Ascending aorta (tissue), 2 donors: ENCODE measurements around the gene EFEMP1. TPM values are rescaled to one million over a fixed set of nuclear protein-coding genes. Genes with fewer than 3 reads are reported as not detected.

Source experiments
- DNase-seq, 2 donors: peaks; one replicate each; pipeline ENCODE4 v3.0.0-alpha.2; 2019; ENCODE audit warnings: low spot score in 2 of 2
- H3K27ac ChIP-seq, 2 donors: fragments of 200-600 bp; sonication (generic); one replicate each; pipeline ENCODE4 v1.5.1; 2016 to 2017; ENCODE audit warnings: mild to moderate bottlenecking in 1 of 2
- H3K27me3 ChIP-seq: fragments of 200-600 bp; sonication (generic); one replicate; pipeline ENCODE4 v1.5.1; 2017
- H3K36me3 ChIP-seq, 2 donors: fragments of 200-600 bp; sonication (generic); one replicate each; pipeline ENCODE4 v1.5.1; 2016
- H3K4me1 ChIP-seq, 2 donors: fragments of 200-600 bp; sonication (generic); one replicate each; pipeline ENCODE4 v1.5.1; 2016 to 2017; ENCODE audit warnings: mild to moderate bottlenecking in 1 of 2
- H3K4me3 ChIP-seq, 2 donors: fragments of 200-600 bp; sonication (generic); one replicate each; pipeline ENCODE4 v1.5.1; 2016 to 2017; ENCODE audit warnings: mild to moderate bottlenecking in 1 of 2
- H3K9me3 ChIP-seq, 2 donors: fragments of 200-600 bp; sonication (generic); one replicate each; pipeline ENCODE4 v1.5.1; 2016
- intact Hi-C: fragments of 100-400 bp; cut with DNase I; formaldehyde crosslinking; loops from one replicate; pipeline ENCODE4 v1.15.1; 2023
- total RNA-seq: library from RNA; depleted of rRNA; stranded (reverse); fragments of >200 nt; gene quantifications from one replicate; pipeline ENCODE4 v1.1.0, GENCODE V29; 2016
- TF ChIP-seq, protein P1 (sequence below), 3 experiments: fragments of 200-600 bp in 2 of 3; fragments of 450-650 bp in 1 of 3; sonication (generic) in 2 of 3; IDR thresholded peaks; one replicate each; pipeline ENCODE4 v1.5.1; 2016 to 2019; ENCODE audit warnings: antibody characterized with exemption in 3 of 3, mild to moderate bottlenecking in 1 of 3, moderate library complexity in 1 of 3

EFEMP1 gene
- total RNA-seq, 1 donor from 2014 or later = 1,320 TPM

DNA sequence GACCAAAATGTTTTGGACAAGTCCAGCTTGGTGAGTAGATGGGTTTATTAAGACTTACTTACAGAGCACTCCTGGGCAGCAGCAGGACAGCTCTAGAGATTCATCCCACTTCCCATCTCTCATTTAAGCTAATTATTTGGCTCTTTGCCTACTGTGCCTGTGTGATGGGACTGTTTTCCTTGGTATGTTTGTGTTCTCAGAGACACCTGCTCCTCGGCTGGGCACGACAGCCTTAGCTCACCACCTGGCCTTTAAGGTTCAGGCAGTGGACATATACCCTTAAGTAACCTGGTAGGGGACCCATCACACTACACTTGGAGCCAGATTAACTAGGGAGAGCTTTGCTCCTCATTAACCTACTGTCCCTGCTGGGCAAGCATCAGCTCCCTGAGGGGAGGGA lies 41.7 kb upstream of the EFEMP1 start:
- H3K27ac ChIP-seq = peak overlapping the region; percentile 72 to 74
- TF ChIP-seq, protein P1, sequence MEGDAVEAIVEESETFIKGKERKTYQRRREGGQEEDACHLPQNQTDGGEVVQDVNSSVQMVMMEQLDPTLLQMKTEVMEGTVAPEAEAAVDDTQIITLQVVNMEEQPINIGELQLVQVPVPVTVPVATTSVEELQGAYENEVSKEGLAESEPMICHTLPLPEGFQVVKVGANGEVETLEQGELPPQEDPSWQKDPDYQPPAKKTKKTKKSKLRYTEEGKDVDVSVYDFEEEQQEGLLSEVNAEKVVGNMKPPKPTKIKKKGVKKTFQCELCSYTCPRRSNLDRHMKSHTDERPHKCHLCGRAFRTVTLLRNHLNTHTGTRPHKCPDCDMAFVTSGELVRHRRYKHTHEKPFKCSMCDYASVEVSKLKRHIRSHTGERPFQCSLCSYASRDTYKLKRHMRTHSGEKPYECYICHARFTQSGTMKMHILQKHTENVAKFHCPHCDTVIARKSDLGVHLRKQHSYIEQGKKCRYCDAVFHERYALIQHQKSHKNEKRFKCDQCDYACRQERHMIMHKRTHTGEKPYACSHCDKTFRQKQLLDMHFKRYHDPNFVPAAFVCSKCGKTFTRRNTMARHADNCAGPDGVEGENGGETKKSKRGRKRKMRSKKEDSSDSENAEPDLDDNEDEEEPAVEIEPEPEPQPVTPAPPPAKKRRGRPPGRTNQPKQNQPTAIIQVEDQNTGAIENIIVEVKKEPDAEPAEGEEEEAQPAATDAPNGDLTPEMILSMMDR (IDR thresholded peaks at IDR 0.05) = no peak
- intact Hi-C loops = no loop called here

GRCh38 chr2:55962915-55963314 lies 39.3 kb upstream of the EFEMP1 start:
- Histone ChIP-seq H3K27ac (no peak overlapping the region), H3K4me3 (no peak overlapping the region), H3K9me3 (no peaks in the 10 kb centered on the region), H3K4me1 (peaks cover 7 to 11% of the 10 kb centered on the region in 2 donors), H3K36me3 (no peaks in the 10 kb centered on the region), H3K27me3 (no peaks in the 10 kb centered on the region)
- TF ChIP-seq, protein P1 (IDR thresholded peaks at IDR 0.05) = no peak
- intact Hi-C loops = loop anchor here (5.0 kb wide), 1 partner anchor 101 kb away; no protein-coding TSS in a partner anchor
- no peak for DNase-seq

More for the DNA sequence above, 41.7 kb upstream of the EFEMP1 start:
- DNase-seq = no peak
- H3K9me3 ChIP-seq = no peaks in the 10 kb centered on the region
- peaks cover 7 to 11% of the 10 kb centered on the region in 2 donors for H3K4me1 ChIP-seq
- H3K4me3 ChIP-seq = no peak overlapping the region
- no peaks in the 10 kb centered on the region for H3K27me3 ChIP-seq
- H3K36me3 ChIP-seq = no peaks in the 10 kb centered on the region

DNA sequence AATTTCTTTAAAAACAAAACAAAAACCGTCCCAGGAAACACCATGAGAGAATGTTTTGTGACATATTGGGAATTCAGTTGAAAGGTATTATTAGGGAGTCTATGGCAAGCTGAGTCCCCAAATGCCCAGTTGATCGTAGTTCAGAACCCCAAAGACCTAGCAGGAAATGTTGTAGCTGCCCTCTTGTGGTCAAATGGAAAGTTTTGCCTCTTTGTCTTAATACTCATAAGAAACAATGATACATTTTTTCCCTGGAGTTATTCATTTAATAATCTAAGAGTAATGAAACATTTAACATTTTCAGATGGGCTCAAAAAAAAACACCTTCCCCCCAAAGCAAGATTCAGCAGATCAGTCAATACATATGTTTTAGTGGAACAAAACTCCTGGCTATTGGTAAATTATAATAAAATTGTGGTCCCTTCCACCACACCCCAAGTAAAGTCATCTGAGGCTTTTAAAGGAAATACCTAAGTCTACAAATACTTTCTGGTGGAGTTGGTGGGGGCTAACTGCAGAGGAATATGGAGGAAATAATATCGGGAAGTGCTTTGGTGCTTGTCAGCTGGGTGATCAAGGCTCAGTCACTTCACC lies 37.8 kb upstream of the EFEMP1 start:
- TF ChIP-seq, protein P1 (IDR thresholded peaks at IDR 0.05) = peak; percentile 37 to 72 (median 61)
- intact Hi-C loops = loop anchor here (1.0 to 5.0 kb wide), 4 partner anchors 39 to 243 kb away; partner anchors contain the start of gene EFEMP1

DNA sequence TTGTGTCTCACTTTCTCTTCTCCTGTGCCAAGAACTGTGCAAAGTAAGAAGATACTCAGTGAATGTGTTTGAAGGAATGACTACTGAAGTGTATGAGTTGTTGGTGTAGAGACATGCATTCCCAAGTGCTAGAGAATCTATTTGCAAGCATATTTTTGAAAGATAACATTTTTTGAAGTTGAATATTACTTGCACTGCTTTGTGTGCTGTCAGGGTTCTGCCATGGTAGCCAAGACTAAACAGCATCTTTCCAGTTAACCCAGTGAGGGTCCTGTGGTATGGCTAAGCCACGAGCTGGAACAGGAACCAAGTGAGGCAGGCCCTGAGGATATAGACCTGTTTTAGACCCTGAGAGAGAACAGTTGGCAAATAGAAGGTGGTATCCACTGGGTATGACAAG lies 35.2 kb upstream of the EFEMP1 start:
- intact Hi-C loops = no loop called here
- no peak overlapping the region for H3K27ac ChIP-seq
- H3K36me3 ChIP-seq = no peaks in the 10 kb centered on the region
- TF ChIP-seq, protein P1 (IDR thresholded peaks at IDR 0.05) = no peak
- no peak overlapping the region for H3K4me3 ChIP-seq
- no peaks in the 10 kb centered on the region for H3K27me3 ChIP-seq
- DNase-seq = no peak
- no peaks in the 10 kb centered on the region for H3K4me1 ChIP-seq
- no peaks in the 10 kb centered on the region for H3K9me3 ChIP-seq

More for the DNA sequence above, 37.8 kb upstream of the EFEMP1 start:
- Histone ChIP-seq H3K4me3 (no peak overlapping the region), H3K4me1 (peaks cover 7 to 8% of the 10 kb centered on the region in 2 donors), H3K36me3 (no peaks in the 10 kb centered on the region), H3K9me3 (no peaks in the 10 kb centered on the region), H3K27ac (no peak overlapping the region), H3K27me3 (no peaks in the 10 kb centered on the region)
- no peak for DNase-seq

- DNase-seq = no peak
- Histone ChIP-seq H3K27ac (no peak overlapping the region), H3K9me3 (no peaks in the 10 kb centered on the region), H3K4me1 (no peaks in the 10 kb centered on the region), H3K4me3 (no peak overlapping the region), H3K27me3 (no peaks in the 10 kb centered on the region), H3K36me3 (no peaks in the 10 kb centered on the region)
- TF ChIP-seq, protein P1 (IDR thresholded peaks at IDR 0.05) = no peak
- intact Hi-C loops = no loop called here
Observed at GRCh38 chr2:55957142-55957541, 33.6 kb upstream of the EFEMP1 start.
